ENCODE results near the gene RNF31. TPM values are rescaled to one million over a fixed set of nuclear protein-coding genes. Genes with fewer than 3 reads are reported as not detected.

RNF31 gene
- total RNA-seq, 2 donors from 2014 or later, result 85.8 to 98.3 TPM

- no peaks in the 10 kb centered on the region for H3K27me3 Mint-ChIP-seq
These were observed 32.1 kb downstream of the RNF31 start for GRCh38 chr14:24179294-24179960.

GRCh38 chr14:24179961-24180796, 32.9 kb downstream of the RNF31 start:
- H3K9me3 ChIP-seq (ENCODE audit: control insufficient read depth, low read length, poor library complexity, severe bottlenecking), result no peaks in the 10 kb centered on the region
- no peak overlapping the region for H3K4me3 Mint-ChIP-seq
- peaks cover 2% of the 10 kb centered on the region for H3K36me3 Mint-ChIP-seq (ENCODE audit: low read depth)
- ATAC-seq, result no peak
- no peaks in the 10 kb centered on the region for H3K27me3 Mint-ChIP-seq
- no peak overlapping the region for H3K27ac Mint-ChIP-seq
- H3K4me1 Mint-ChIP-seq, result peaks cover 14% of the 10 kb centered on the region
- no peak for DNase-seq

More at GRCh38 chr14:24179294-24179960, 32.1 kb downstream of the RNF31 start:
- DNase-seq, result no peak
- no peaks in the 10 kb centered on the region for H3K9me3 ChIP-seq (ENCODE audit: control insufficient read depth, low read length, poor library complexity, severe bottlenecking)
- Mint-ChIP-seq H3K4me1 (peaks cover 16% of the 10 kb centered on the region), H3K27ac (peak overlapping the region; percentile 47), H3K36me3 (ENCODE audit: low read depth) (peaks cover 2% of the 10 kb centered on the region), H3K4me3 (no peak overlapping the region)
- ATAC-seq, result no peak

- DNase-seq, result no peak
- H3K36me3 Mint-ChIP-seq (ENCODE audit: low read depth), result peaks cover 2% of the 10 kb centered on the region
- H3K27ac Mint-ChIP-seq, result peak overlapping the region; percentile 73
- peak overlapping the region; percentile 12 for H3K4me3 Mint-ChIP-seq
- H3K27me3 Mint-ChIP-seq, result no peaks in the 10 kb centered on the region
- peaks cover 14% of the 10 kb centered on the region for H3K4me1 Mint-ChIP-seq
- no peak for ATAC-seq
- no peaks in the 10 kb centered on the region for H3K9me3 ChIP-seq (ENCODE audit: control insufficient read depth, low read length, poor library complexity, severe bottlenecking)
These were observed 34.2 kb downstream of the RNF31 start for GRCh38 chr14:24181371-24182077.

GRCh38 chr14:24182110-24182882, 35.0 kb downstream of the RNF31 start:
- ATAC-seq (no peak), DNase-seq (no peak)
- Mint-ChIP-seq H3K4me1 (peaks cover 18% of the 10 kb centered on the region), H3K27me3 (no peaks in the 10 kb centered on the region), H3K4me3 (peak overlapping the region; percentile 12), H3K36me3 (ENCODE audit: low read depth) (peaks cover 2% of the 10 kb centered on the region), H3K27ac (peak overlapping the region; percentile 80)
- H3K9me3 ChIP-seq (ENCODE audit: control insufficient read depth, low read length, poor library complexity, severe bottlenecking), result no peaks in the 10 kb centered on the region

- DNase-seq, result no peak
- peaks cover 2% of the 10 kb centered on the region for H3K36me3 Mint-ChIP-seq (ENCODE audit: low read depth)
- no peaks in the 10 kb centered on the region for H3K9me3 ChIP-seq (ENCODE audit: control insufficient read depth, low read length, poor library complexity, severe bottlenecking)
- no peak for ATAC-seq
- peak overlapping the region; percentile 80 for H3K27ac Mint-ChIP-seq
- H3K4me3 Mint-ChIP-seq, result no peak overlapping the region
- H3K4me1 Mint-ChIP-seq, result peaks cover 23% of the 10 kb centered on the region
- no peaks in the 10 kb centered on the region for H3K27me3 Mint-ChIP-seq
These were observed 35.8 kb downstream of the RNF31 start for GRCh38 chr14:24183014-24183481.

GRCh38 chr14:24184104-24184970, 37.0 kb downstream of the RNF31 start:
- no peak overlapping the region for H3K4me3 Mint-ChIP-seq
- H3K27me3 Mint-ChIP-seq, result no peaks in the 10 kb centered on the region
- ATAC-seq, result no peak
- H3K9me3 ChIP-seq (ENCODE audit: control insufficient read depth, low read length, poor library complexity, severe bottlenecking), result no peaks in the 10 kb centered on the region
- no peak overlapping the region for H3K27ac Mint-ChIP-seq
- DNase-seq, result no peak
- peaks cover 26% of the 10 kb centered on the region for H3K4me1 Mint-ChIP-seq
- H3K36me3 Mint-ChIP-seq (ENCODE audit: low read depth), result peaks cover 2% of the 10 kb centered on the region

GRCh38 chr14:24185026-24185425, 37.7 kb downstream of the RNF31 start:
- Mint-ChIP-seq H3K27ac (no peak overlapping the region), H3K36me3 (ENCODE audit: low read depth) (peaks cover 2% of the 10 kb centered on the region), H3K27me3 (no peaks in the 10 kb centered on the region), H3K4me1 (peaks cover 28% of the 10 kb centered on the region), H3K4me3 (no peak overlapping the region)
- no peak for DNase-seq
- ATAC-seq, result no peak
- no peaks in the 10 kb centered on the region for H3K9me3 ChIP-seq (ENCODE audit: control insufficient read depth, low read length, poor library complexity, severe bottlenecking)

GRCh38 chr14:24185741-24186140, 38.4 kb downstream of the RNF31 start:
- Mint-ChIP-seq H3K36me3 (ENCODE audit: low read depth) (peaks cover 2% of the 10 kb centered on the region), H3K27ac (no peak overlapping the region), H3K27me3 (no peaks in the 10 kb centered on the region), H3K4me3 (no peak overlapping the region), H3K4me1 (peaks cover 27% of the 10 kb centered on the region)
- DNase-seq (no peak), ATAC-seq (no peak)
- no peaks in the 10 kb centered on the region for H3K9me3 ChIP-seq (ENCODE audit: control insufficient read depth, low read length, poor library complexity, severe bottlenecking)

- Mint-ChIP-seq H3K36me3 (ENCODE audit: low read depth) (no peaks in the 10 kb centered on the region), H3K27ac (peak overlapping the region; percentile 97), H3K4me1 (peaks cover 24% of the 10 kb centered on the region), H3K27me3 (no peaks in the 10 kb centered on the region), H3K4me3 (peak overlapping the region; percentile 82)
- ATAC-seq (no peak), DNase-seq (no peak)
- H3K9me3 ChIP-seq (ENCODE audit: control insufficient read depth, low read length, poor library complexity, severe bottlenecking), result no peaks in the 10 kb centered on the region
These were observed 39.7 kb downstream of the RNF31 start for GRCh38 chr14:24186831-24187538.

GRCh38 chr14:24187539-24187915, 40.2 kb downstream of the RNF31 start:
- H3K27ac Mint-ChIP-seq, result peak overlapping the region; percentile 97
- H3K4me1 Mint-ChIP-seq, result peaks cover 25% of the 10 kb centered on the region
- DNase-seq (no peak), ATAC-seq (no peak)
- no peaks in the 10 kb centered on the region for H3K9me3 ChIP-seq (ENCODE audit: control insufficient read depth, low read length, poor library complexity, severe bottlenecking)
- peak overlapping the region; percentile 93 for H3K4me3 Mint-ChIP-seq
- peaks cover 2% of the 10 kb centered on the region for H3K36me3 Mint-ChIP-seq (ENCODE audit: low read depth)
- no peaks in the 10 kb centered on the region for H3K27me3 Mint-ChIP-seq

- H3K9me3 ChIP-seq (ENCODE audit: control insufficient read depth, low read length, poor library complexity, severe bottlenecking), result no peaks in the 10 kb centered on the region
- Mint-ChIP-seq H3K27me3 (no peaks in the 10 kb centered on the region), H3K36me3 (ENCODE audit: low read depth) (peaks cover 3% of the 10 kb centered on the region), H3K27ac (peak within 1 kb of the TSS; percentile 97), H3K4me3 (peak within 1 kb of the TSS; percentile 93), H3K4me1 (peaks cover 22% of the 10 kb centered on the region)
- DNase-seq, result peak; percentile 86 to 92 (median 88)
- peak; percentile 93 for ATAC-seq
These were observed 41.2 kb downstream of the RNF31 start, which contains the start of gene IPO4 for GRCh38 chr14:24188251-24189058. Gene IPO4, minus strand, starts transcription at chr14:24188816. Its CDS starts 29 bp downstream, at chr14:24188787.

Measured in T-helper 17 cell (primary cell).